Adipocyte (in vitro differentiated cells): Measurements from ENCODE around the gene TRMT112.
A peak's percentile ranks its signal among the peaks of the same experiment; 100 is the strongest.

Source experiments
- DNase-seq: peaks from one replicate; pipeline ENCODE4 v3.0.0-alpha.2; 2015; ENCODE audit warnings: low read depth
- H3K27me3 ChIP-seq: replicated peaks from 2 replicates; pipeline ENCODE4 v1.7.0; 2013; ENCODE audit warnings: mild to moderate bottlenecking, low read length, moderate library complexity; ENCODE audit not compliant: control insufficient read depth, insufficient read depth
- H3K36me3 ChIP-seq: 2 replicates; pipeline ENCODE4 v1.7.0; 2013; ENCODE audit warnings: low read length, mild to moderate bottlenecking, moderate library complexity; ENCODE audit not compliant: control insufficient read depth, insufficient read depth, severe bottlenecking
- H3K4me1 ChIP-seq: 2 replicates; pipeline ENCODE4 v1.7.0; 2013; ENCODE audit warnings: mild to moderate bottlenecking, low read length, moderate library complexity; ENCODE audit not compliant: control insufficient read depth, insufficient read depth
- H3K4me3 ChIP-seq: 2 replicates; pipeline ENCODE4 v1.7.0; 2013; ENCODE audit warnings: mild to moderate bottlenecking, low read length, moderate library complexity
- H3K9ac ChIP-seq: 2 replicates; pipeline ENCODE4 v1.7.0; 2013; ENCODE audit warnings: mild to moderate bottlenecking, low read length, moderate library complexity
- H3K9me3 ChIP-seq: 2 replicates; pipeline ENCODE4 v1.7.0; 2013; ENCODE audit warnings: mild to moderate bottlenecking, low read length, moderate library complexity; ENCODE audit not compliant: control insufficient read depth

The TRMT112 gene

GRCh38 chr11:64285885-64286800 is 31.2 kb downstream of the TRMT112 start:
- Histone ChIP-seq H3K27me3 (no peaks in the 10 kb centered on the region), H3K9me3 (no peaks in the 10 kb centered on the region), H3K4me3 (peak overlapping the region; percentile 91), H3K4me1 (peaks cover 16% of the 10 kb centered on the region), H3K9ac (peak overlapping the region; percentile 96), H3K36me3 (peaks cover 4% of the 10 kb centered on the region)
- DNase-seq = no peak

- H3K9me3 ChIP-seq = no peaks in the 10 kb centered on the region
- DNase-seq = peak; percentile 89
- no peaks in the 10 kb centered on the region for H3K27me3 ChIP-seq
- H3K36me3 ChIP-seq = peaks cover 4% of the 10 kb centered on the region
- H3K4me3 ChIP-seq = peak within 1 kb of the TSS; percentile 91
- H3K9ac ChIP-seq = peak within 1 kb of the TSS; percentile 96
- H3K4me1 ChIP-seq = peaks cover 16% of the 10 kb centered on the region
Measured at GRCh38 chr11:64284962-64285884, 32.1 kb downstream of the TRMT112 start, which contains the start of gene GPR137. Gene GPR137, plus strand, starts transcription at chr11:64285848. Its CDS starts 677 bp downstream, at chr11:64286525.

GRCh38 chr11:64284048-64284961 is 33.1 kb downstream of the TRMT112 start, which contains the start of gene BAD:
Gene BAD, minus strand, starts transcription at chr11:64284665. Its CDS starts 297 bp downstream, at chr11:64284368.
- Histone ChIP-seq H3K4me1 (peaks cover 16% of the 10 kb centered on the region), H3K4me3 (peak within 1 kb of the TSS; percentile 91), H3K27me3 (no peaks in the 10 kb centered on the region), H3K9ac (peak within 1 kb of the TSS; percentile 96), H3K36me3 (peaks cover 4% of the 10 kb centered on the region), H3K9me3 (no peaks in the 10 kb centered on the region)
- DNase-seq = peak; percentile 98

- H3K27me3 ChIP-seq = no peaks in the 10 kb centered on the region
Measured at GRCh38 chr11:64283092-64283491, 34.3 kb downstream of the TRMT112 start.

GRCh38 chr11:64281957-64282770 is 35.2 kb downstream of the TRMT112 start:
- Histone ChIP-seq H3K9me3 (no peaks in the 10 kb centered on the region), H3K9ac (no peak overlapping the region), H3K36me3 (peaks cover 10% of the 10 kb centered on the region), H3K27me3 (no peaks in the 10 kb centered on the region), H3K4me1 (peaks cover 16% of the 10 kb centered on the region), H3K4me3 (no peak overlapping the region)
- no peak for DNase-seq

More at GRCh38 chr11:64283092-64283491, 34.3 kb downstream of the TRMT112 start:
- no peak for DNase-seq
- peak overlapping the region; percentile 96 for H3K9ac ChIP-seq
- H3K9me3 ChIP-seq = no peaks in the 10 kb centered on the region
- no peak overlapping the region for H3K4me3 ChIP-seq
- peaks cover 10% of the 10 kb centered on the region for H3K36me3 ChIP-seq
- peaks cover 16% of the 10 kb centered on the region for H3K4me1 ChIP-seq

GRCh38 chr11:64278576-64279190 is 38.7 kb downstream of the TRMT112 start:
- Histone ChIP-seq H3K27me3 (no peaks in the 10 kb centered on the region), H3K4me3 (no peak overlapping the region), H3K36me3 (peaks cover 22% of the 10 kb centered on the region), H3K9me3 (no peaks in the 10 kb centered on the region), H3K4me1 (peaks cover 1% of the 10 kb centered on the region), H3K9ac (no peak overlapping the region)
- no peak for DNase-seq

GRCh38 chr11:64276653-64277431 is 40.5 kb downstream of the TRMT112 start:
- no peak for DNase-seq
- H3K36me3 ChIP-seq = peaks cover 18% of the 10 kb centered on the region

GRCh38 chr11:64275841-64276240 is 41.5 kb downstream of the TRMT112 start:
- no peak for DNase-seq
- no peak overlapping the region for H3K4me3 ChIP-seq
- no peak overlapping the region for H3K9ac ChIP-seq
- peaks cover 10% of the 10 kb centered on the region for H3K4me1 ChIP-seq
- no peaks in the 10 kb centered on the region for H3K9me3 ChIP-seq
- peaks cover 18% of the 10 kb centered on the region for H3K36me3 ChIP-seq
- H3K27me3 ChIP-seq = no peaks in the 10 kb centered on the region

More at GRCh38 chr11:64276653-64277431, 40.5 kb downstream of the TRMT112 start:
- Histone ChIP-seq H3K9me3 (no peaks in the 10 kb centered on the region), H3K4me3 (no peak overlapping the region), H3K27me3 (no peaks in the 10 kb centered on the region), H3K9ac (no peak overlapping the region), H3K4me1 (peaks cover 7% of the 10 kb centered on the region)
